ENCODE measurements around the gene SPG11.
"Not testable (repeated sequence)": the region's sequence is repeated elsewhere in the genome, so short reads cannot be mapped to it uniquely, and the experiment has no call there.

SPG11 gene

GRCh38 chr15:44706401-44706800 is 42.9 kb upstream of the SPG11 start:
- ATAC-seq (ENCODE audit: insufficient read depth, low read depth) (no peak), DNase-seq (no peak)
- Histone ChIP-seq H3K4me3 (ENCODE audit: low read depth in 1 of 2, low read length in 2 of 2) (no peak overlapping the region), H3K4me2 (ENCODE audit: insufficient read depth, low read length) (no peak overlapping the region), H4K20me1 (ENCODE audit: insufficient read depth, low read length) (no peaks in the 10 kb centered on the region), H3K9me3 (ENCODE audit: insufficient read depth, low read length, severe bottlenecking) (no peaks in the 10 kb centered on the region), H2AFZ (ENCODE audit: low read depth, low read length) (no peak overlapping the region), H3K27ac (ENCODE audit: low read length) (no peak overlapping the region), H3K27me3 (ENCODE audit: insufficient read depth, low read length, poor library complexity) (no peaks in the 10 kb centered on the region), H3K36me3 (ENCODE audit: insufficient read depth, low read length) (no peaks in the 10 kb centered on the region; the same call in 1 of the 2 replicates), H3K9ac (ENCODE audit: low read depth, low read length) (no peak overlapping the region), H3K4me1 (ENCODE audit: insufficient read depth, low read length) (peaks cover 14% of the 10 kb centered on the region), H3K79me2 (ENCODE audit: insufficient read depth, low read length) (peaks cover 15% of the 10 kb centered on the region)
- TF ChIP-seq EZH2 (IDR thresholded peaks at IDR 0.05; ENCODE audit: borderline replicate concordance, low read depth, low read length, severe bottlenecking), result no peak
- TF ChIP-seq CTCF (IDR thresholded peaks at IDR 0.05; ENCODE audit: borderline replicate concordance, extremely low read depth, low read length, poor library complexity, severe bottlenecking), result no peak

GRCh38 chr15:44705986-44706385 is 42.5 kb upstream of the SPG11 start:
- Histone ChIP-seq H3K4me2 (ENCODE audit: insufficient read depth, low read length) (no peak overlapping the region), H3K27ac (ENCODE audit: low read length) (no peak overlapping the region), H3K4me1 (ENCODE audit: insufficient read depth, low read length) (peaks cover 14% of the 10 kb centered on the region), H3K79me2 (ENCODE audit: insufficient read depth, low read length) (peaks cover 13% of the 10 kb centered on the region), H3K27me3 (ENCODE audit: insufficient read depth, low read length, poor library complexity) (no peaks in the 10 kb centered on the region), H4K20me1 (ENCODE audit: insufficient read depth, low read length) (no peaks in the 10 kb centered on the region), H3K4me3 (ENCODE audit: low read depth in 1 of 2, low read length in 2 of 2) (no peak overlapping the region), H2AFZ (ENCODE audit: low read depth, low read length) (no peak overlapping the region), H3K36me3 (ENCODE audit: insufficient read depth, low read length) (no peaks in the 10 kb centered on the region), H3K9me3 (ENCODE audit: insufficient read depth, low read length, severe bottlenecking) (no peaks in the 10 kb centered on the region), H3K9ac (ENCODE audit: low read depth, low read length) (no peak overlapping the region)
- TF ChIP-seq EZH2 (IDR thresholded peaks at IDR 0.05; ENCODE audit: borderline replicate concordance, low read depth, low read length, severe bottlenecking) (no peak), CTCF (IDR thresholded peaks at IDR 0.05; ENCODE audit: borderline replicate concordance, extremely low read depth, low read length, poor library complexity, severe bottlenecking) (no peak)
- DNase-seq (no peak), ATAC-seq (ENCODE audit: insufficient read depth, low read depth) (no peak)

DNA sequence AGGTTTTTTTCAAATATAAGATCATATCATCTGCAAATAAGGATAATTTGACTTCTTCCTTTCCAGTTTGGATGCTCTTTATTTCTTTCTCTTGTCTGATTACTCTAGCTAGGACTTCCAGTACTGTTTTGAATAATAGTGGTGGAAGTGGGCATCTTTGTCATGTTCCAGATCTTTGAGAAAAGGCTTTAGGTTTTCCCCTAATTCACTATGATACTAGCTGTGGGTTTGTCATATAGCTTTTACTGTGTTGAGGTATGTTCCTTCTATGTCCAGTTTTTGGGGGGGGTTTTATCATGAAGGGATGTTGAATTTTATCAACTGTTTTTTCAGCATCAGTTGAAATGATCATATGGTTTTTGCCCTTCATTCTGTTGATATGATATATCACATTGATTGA is 37.2 kb upstream of the SPG11 start:
- not testable (repeated sequence) for H3K9me3 ChIP-seq (ENCODE audit: insufficient read depth, low read length, severe bottlenecking); H3K27ac ChIP-seq (ENCODE audit: low read length); H3K79me2 ChIP-seq (ENCODE audit: insufficient read depth, low read length)

DNA sequence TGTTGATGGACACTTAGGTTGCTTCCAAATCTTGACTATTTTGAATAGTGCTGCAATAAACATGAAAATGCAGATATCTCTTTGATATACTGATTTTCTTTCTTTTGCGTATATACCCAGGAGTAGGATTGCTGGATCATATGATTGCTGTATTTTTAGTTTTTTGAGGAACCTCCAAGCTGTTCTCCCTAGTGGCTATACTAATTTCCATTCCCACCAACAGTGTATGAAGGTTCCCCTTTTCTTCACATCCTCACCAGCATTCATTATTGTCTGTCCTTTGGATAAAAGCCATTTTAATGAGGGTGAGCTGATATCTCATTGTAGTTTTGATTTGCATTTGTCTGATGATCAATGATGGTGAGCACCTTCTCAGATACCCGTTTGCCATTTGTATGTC is 35.2 kb upstream of the SPG11 start:
- Histone ChIP-seq H3K79me2 (ENCODE audit: insufficient read depth, low read length) (no peaks in the 10 kb centered on the region), H2AFZ (ENCODE audit: low read depth, low read length) (no peak overlapping the region), H4K20me1 (ENCODE audit: insufficient read depth, low read length) (no peaks in the 10 kb centered on the region), H3K9me3 (ENCODE audit: insufficient read depth, low read length, severe bottlenecking) (no peaks in the 10 kb centered on the region), H3K27ac (ENCODE audit: low read length) (no peak overlapping the region), H3K36me3 (ENCODE audit: insufficient read depth, low read length) (no peaks in the 10 kb centered on the region), H3K4me2 (ENCODE audit: insufficient read depth, low read length) (no peak overlapping the region), H3K4me1 (ENCODE audit: insufficient read depth, low read length) (no peaks in the 10 kb centered on the region), H3K27me3 (ENCODE audit: insufficient read depth, low read length, poor library complexity) (no peaks in the 10 kb centered on the region), H3K4me3 (ENCODE audit: low read depth in 1 of 2, low read length in 2 of 2) (no peak overlapping the region), H3K9ac (ENCODE audit: low read depth, low read length) (no peak overlapping the region)
- ATAC-seq (ENCODE audit: insufficient read depth, low read depth) (no peak), DNase-seq (no peak)
- TF ChIP-seq EZH2 (IDR thresholded peaks at IDR 0.05; ENCODE audit: borderline replicate concordance, low read depth, low read length, severe bottlenecking) (no peak), CTCF (IDR thresholded peaks at IDR 0.05; ENCODE audit: borderline replicate concordance, extremely low read depth, low read length, poor library complexity, severe bottlenecking) (no peak)

More for the DNA sequence above, 37.2 kb upstream of the SPG11 start:
- not testable (repeated sequence) for H4K20me1 ChIP-seq (ENCODE audit: insufficient read depth, low read length); DNase-seq; H3K9ac ChIP-seq (ENCODE audit: low read depth, low read length); H2AFZ ChIP-seq (ENCODE audit: low read depth, low read length); H3K4me2 ChIP-seq (ENCODE audit: insufficient read depth, low read length); H3K4me3 ChIP-seq (ENCODE audit: low read depth in 1 of 2, low read length in 2 of 2); ATAC-seq (ENCODE audit: insufficient read depth, low read depth); H3K4me1 ChIP-seq (ENCODE audit: insufficient read depth, low read length); H3K36me3 ChIP-seq (ENCODE audit: insufficient read depth, low read length); H3K27me3 ChIP-seq (ENCODE audit: insufficient read depth, low read length, poor library complexity)
